HG03159 (cell line): ENCODE data around the gene CMSS1.

Experiments
- ATAC-seq: cut with Tn5 transposase; IDR thresholded peaks from one replicate; pipeline ENCODE4 v1.9.1; 2021; ENCODE audit warnings: mild to moderate bottlenecking, moderate library complexity; ENCODE audit not compliant: unreplicated experiment

CMSS1 gene

DNA sequence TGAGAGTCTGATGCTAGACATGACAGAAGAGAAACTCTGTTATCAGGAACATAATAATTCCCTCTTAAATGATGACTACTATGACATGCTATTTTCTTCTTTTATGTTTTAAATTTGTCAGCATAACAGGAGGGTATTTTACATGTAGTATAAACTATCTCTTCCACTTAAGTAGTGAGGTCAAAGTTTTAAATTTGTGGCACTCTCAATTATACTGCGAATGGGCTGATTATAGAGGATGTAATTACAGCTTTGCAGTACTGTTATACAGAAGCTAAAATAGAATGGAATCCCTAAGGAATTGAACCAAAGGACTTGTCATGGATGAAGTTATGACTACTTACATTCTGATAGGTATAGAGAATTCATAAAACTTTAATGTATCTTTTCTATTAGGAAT is 34.3 kb downstream of the CMSS1 start:
- no peak for ATAC-seq

DNA sequence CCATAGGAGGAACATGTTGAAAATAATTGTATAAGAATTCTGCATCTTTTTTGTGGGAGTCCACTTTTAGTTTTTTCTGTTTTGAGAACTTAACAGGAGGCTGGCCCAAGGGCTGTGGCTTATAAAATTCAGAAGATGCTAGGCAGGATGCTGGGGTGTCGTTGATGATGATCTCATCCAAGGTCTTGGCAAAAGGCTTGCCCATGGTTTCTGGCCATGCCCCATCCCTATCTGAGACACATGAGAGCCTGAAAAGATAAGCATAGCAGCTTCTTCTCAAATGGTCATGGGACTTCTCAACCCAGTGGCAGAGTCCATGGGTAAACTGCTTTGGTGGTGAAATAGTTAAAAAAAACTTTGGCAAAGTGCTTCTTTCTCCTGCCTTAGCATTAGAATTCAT is 35.2 kb downstream of the CMSS1 start:
- ATAC-seq, result no peak

DNA sequence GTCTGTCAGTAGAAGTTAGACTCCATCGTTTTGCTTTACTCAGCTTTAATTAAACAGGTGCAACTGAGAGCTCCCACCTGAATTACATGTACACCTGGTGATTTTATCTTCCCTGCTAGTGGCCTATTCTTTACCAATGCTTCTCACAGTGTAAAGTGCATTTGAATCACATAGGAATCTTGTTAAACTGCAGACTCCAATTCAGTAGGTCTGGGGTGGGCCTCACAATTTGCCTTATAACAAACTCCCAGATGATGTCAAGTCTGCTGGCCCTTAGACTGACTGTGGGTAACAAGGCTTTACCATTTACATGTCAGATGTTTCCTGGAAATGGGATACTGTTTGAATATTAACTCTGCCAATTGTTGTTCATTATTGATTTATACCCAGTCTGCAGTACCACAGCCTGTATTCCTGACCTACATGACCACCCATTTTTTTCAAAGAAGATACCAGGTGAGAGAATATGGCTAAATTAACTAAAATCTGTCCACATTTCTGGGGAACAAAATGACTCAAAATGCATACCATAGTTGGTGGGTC is 37.2 kb downstream of the CMSS1 start:
- ATAC-seq, result no peak

GRCh38 chr3:99855900-99856299 is 38.2 kb downstream of the CMSS1 start:
- ATAC-seq, result no peak

GRCh38 chr3:99856437-99857220 is 39.0 kb downstream of the CMSS1 start:
- no peak for ATAC-seq

GRCh38 chr3:99857278-99857677 is 39.6 kb downstream of the CMSS1 start:
- ATAC-seq, result no peak

DNA sequence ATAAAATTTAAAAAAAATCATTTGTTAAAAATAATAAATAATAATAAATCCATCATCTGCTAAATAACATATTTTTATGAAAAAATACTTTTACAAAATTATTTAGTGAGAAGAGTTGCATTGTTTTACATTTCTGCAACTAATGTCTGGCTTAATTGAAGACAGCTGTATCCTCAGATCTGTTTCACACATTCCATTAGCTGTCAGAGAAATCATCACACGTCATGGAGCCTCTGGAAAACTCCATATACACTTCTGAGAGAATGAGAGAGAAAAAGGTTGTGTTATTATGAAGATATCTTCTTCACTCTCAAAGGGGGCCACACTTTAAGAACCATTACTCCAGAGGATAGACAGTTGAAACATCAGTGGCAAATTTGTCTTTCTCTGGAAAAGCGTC is 40.8 kb downstream of the CMSS1 start:
- ATAC-seq, result no peak

DNA sequence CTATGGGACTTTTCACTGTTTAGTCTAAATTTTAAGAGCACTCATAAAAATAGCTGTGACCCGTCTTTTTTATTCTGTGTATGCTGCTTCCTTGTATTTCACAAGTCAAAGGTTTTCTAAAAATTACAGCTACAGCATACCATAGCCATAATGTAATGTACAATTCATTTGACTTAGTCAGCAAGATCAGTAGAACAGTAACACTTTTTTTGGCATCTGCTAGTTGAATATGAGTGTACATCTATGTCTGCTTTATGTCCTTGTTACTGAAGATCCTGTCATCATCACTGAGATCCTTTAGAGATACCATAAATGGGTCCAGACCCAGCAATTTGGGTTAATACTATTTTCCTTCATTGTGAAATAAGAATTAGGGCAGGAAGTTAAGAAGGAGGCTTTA is 42.2 kb downstream of the CMSS1 start:
- ATAC-seq, result no peak

DNA sequence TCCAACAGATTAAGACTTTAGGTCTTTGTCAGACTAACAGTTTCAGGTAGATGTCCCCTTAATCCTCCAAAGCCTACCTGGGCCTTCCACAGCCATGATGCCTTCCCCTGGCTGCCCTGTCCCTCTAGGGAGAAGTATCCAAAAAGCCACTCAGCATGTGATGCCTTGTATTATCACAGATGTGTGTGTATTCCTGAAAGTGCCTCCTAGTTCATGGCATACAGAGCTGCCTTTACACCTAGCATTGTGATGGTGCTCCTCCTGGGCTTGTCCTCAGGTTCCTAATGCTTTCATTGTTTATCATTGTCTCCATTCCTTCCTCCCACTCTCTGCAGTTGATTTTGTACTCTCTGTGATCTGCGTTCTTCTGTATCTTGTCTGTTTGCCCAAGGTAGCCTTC is 43.6 kb downstream of the CMSS1 start:
- ATAC-seq, result no peak

GRCh38 chr3:99862208-99862607 is 44.5 kb downstream of the CMSS1 start:
- ATAC-seq, result no peak

DNA sequence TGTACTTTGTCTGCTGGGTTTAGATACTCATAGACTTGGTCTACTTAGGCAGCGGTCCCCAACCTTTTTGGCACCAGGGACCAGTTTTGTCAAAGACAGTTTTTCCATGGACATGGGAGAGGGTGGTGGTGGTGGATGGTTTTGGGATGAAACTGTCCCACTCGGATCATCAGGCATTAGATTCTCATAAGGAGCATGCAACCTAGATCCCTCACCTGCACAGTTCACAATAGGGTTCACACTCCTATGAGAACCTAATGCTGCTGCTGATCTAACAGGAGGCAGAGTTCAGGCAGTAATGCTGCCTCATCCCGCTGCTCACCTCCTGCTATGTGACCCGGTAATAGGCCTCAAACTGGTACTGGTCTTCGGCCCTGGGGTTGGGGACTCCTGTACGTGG is 45.3 kb downstream of the CMSS1 start:
- ATAC-seq, result no peak

DNA sequence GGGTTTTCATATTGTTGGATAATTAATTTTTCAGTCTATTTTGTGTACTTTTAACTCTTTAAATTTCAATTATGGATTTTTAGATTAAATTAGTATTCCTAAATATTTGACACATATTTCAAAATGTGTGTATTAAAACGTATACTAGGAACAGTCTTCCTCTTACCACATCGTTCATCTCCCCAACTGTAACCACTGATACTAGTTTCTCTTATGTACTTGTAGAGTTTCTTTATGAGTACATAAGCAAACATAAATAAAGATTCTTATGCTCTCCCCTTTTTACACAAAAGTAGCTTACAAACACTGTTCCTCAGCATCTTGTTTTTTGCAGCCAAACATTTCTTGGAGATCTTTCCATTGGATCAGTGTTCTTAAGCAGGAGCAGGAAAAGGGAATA is 45.9 kb downstream of the CMSS1 start:
- no peak for ATAC-seq

GRCh38 chr3:99864289-99864688 is 46.6 kb downstream of the CMSS1 start:
- no peak for ATAC-seq

DNA sequence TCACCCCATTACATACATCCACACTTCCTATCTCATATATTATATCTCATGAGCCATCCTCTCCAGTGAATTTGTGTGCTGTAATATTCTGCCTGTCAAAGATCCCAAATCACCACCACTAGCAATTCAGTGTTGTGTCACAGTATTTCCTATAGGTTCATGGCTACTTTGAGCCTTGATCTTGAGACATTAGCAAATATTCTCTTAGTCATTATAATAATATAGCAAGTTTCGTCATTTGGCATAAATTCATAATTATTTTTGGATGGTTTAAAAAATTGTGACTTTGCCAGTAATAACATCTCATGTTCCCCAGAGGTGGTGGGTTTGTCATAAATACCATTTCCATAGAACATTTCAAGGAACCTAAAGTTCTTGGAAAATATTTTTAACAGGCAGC is 47.7 kb downstream of the CMSS1 start:
- ATAC-seq, result no peak

DNA sequence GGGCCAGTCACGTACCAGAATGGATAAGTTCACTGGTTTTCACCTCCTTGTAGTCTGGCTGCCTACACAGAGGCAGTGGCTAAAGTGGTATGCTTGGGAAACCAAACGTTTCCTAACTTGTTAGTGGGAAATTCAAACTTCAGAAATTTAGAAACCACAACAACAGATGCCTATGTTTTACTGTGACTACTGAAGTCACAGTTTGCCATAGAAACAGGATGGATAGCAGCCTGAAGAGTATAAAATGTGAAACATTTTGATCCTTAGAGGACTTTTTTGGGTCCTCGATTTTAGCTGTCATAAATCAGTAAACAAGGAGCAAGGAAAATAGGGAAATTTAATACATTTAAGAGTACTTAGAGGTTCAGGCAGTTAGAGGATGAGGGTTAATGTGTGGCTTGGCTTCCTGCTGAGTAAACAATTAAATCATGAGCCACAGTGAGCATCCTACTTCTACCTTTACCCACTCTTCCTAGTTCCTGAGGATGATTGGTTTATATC is 48.6 kb downstream of the CMSS1 start:
- ATAC-seq, result no peak

GRCh38 chr3:99867594-99868310 is 50.1 kb downstream of the CMSS1 start:
- no peak for ATAC-seq

DNA sequence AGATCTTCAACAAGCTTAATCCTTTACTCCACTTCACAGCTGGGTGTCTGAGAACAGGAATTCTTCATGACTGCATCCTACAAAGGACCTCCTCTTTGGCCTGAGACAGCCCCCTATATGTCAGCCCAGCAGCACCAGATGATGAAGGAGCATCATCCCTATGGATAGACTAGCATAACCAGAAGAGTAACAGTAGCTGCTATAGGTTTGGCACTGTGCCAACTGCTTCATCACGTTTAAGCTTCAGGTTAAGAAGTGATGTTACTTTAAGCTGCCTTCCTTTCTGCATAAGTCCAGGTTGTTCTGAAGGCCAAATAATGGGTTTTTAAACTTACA is 50.6 kb downstream of the CMSS1 start:
- no peak for ATAC-seq

GRCh38 chr3:99869621-99870020 is 52.0 kb downstream of the CMSS1 start:
- no peak for ATAC-seq

GRCh38 chr3:99870712-99871111 is 53.0 kb downstream of the CMSS1 start:
- ATAC-seq, result no peak

GRCh38 chr3:99871231-99872045 is 53.8 kb downstream of the CMSS1 start:
- no peak for ATAC-seq

DNA sequence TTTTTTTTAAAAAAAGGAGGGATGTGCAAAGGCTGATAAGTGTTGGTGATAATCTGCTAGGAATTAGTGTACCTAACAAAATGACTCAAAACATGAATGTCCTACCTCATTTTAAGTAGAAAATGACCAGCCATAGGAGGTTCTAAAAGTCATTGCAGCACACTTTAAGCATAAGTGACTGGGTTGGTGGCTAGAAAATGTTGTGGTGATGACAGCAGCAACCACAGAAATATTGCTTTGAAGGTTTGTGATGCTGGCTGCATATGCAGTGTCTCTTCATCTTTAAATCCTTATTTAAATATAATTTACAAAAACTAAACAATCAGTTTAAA is 55.2 kb downstream of the CMSS1 start:
- peak; percentile 47 for ATAC-seq
